H1 (cell line): ENCODE measurements around the gene HADHA. TPM values are rescaled to one million over a fixed set of nuclear protein-coding genes. Genes with fewer than 3 reads are reported as not detected.

ENCODE experiments used
- CTCF ChIA-PET: fragments of 300-600 bp; sonication (Branson Sonifier 250); formaldehyde crosslinking; loops from one replicate; lab custom pipeline; 2021; ENCODE audit not compliant: partially characterized antibody; lab: Charles Lee
- POLR2A ChIA-PET: fragments of 300-600 bp; sonication (Branson Sonifier 250); formaldehyde crosslinking; loops from one replicate; lab custom pipeline; 2021; ENCODE audit warnings: inconsistent platforms; ENCODE audit not compliant: partially characterized antibody; lab: Charles Lee
- DNase-seq, 2 experiments: peaks; one replicate each; pipeline versions ENCODE4 v3.0.0 to v3.0.0-alpha.2; 2010 to 2022; ENCODE audit warnings: low spot score in 2 of 2, low read depth in 1 of 2, mixed read lengths in 1 of 2
- FAIRE-seq: peaks from 2 replicates; lab custom pipeline; 2011; peaks lifted over from hg19 to GRCh38; lab: Jason Lieb, UNC
- H2AFZ ChIP-seq: 2 replicates; pipeline ENCODE4 v1.8.1; 2012; ENCODE audit warnings: low read length, inconsistent platforms
- H2AK5ac ChIP-seq: 2 replicates; pipeline ENCODE4 v1.6.1; 2013; ENCODE audit warnings: low read depth, low read length
- H2BK120ac ChIP-seq: replicated peaks from 2 replicates; pipeline ENCODE3; 2013; ENCODE audit warnings: low read depth, low read length, inconsistent platforms
- H2BK12ac ChIP-seq: 2 replicates; pipeline ENCODE4 v1.6.1; 2013; ENCODE audit warnings: low read depth, low read length
- H2BK15ac ChIP-seq: 2 replicates; pipeline ENCODE4 v1.6.1; 2013; ENCODE audit warnings: low read length
- H2BK20ac ChIP-seq: 2 replicates; pipeline ENCODE4 v1.6.1; 2013; ENCODE audit warnings: low read length
- H2BK5ac ChIP-seq: 2 replicates; pipeline ENCODE4 v1.6.1; 2013; ENCODE audit warnings: low read depth, low read length
- H3K14ac ChIP-seq: 2 replicates; pipeline ENCODE4 v1.6.1; 2013; ENCODE audit warnings: inconsistent platforms; ENCODE audit not compliant: insufficient read length
- H3K18ac ChIP-seq: 2 replicates; pipeline ENCODE4 v1.6.1; 2013; ENCODE audit warnings: low read length; ENCODE audit errors: extremely low read depth
- H3K23ac ChIP-seq: 2 replicates; pipeline ENCODE4 v1.6.1; 2013; ENCODE audit warnings: inconsistent platforms; ENCODE audit not compliant: insufficient read length
- H3K23me2 ChIP-seq: 2 replicates; pipeline ENCODE4 v1.6.1; 2013; ENCODE audit warnings: low read depth, low read length
- H3K27ac ChIP-seq: 2 replicates; pipeline ENCODE4 v1.6.1; 2011; ENCODE audit warnings: low read depth, low read length, inconsistent platforms
- H3K27me3 ChIP-seq, 4 experiments: replicated peaks in 1 of 4; 1 replicate in 1 of 4; 2 replicates in 3 of 4; pipeline versions ENCODE4 v1.6.1 to v1.8.1; 2011 to 2013; ENCODE audit warnings: low read length in 3 of 4, mild to moderate bottlenecking in 3 of 4, inconsistent platforms in 2 of 4, mixed read lengths in 2 of 4, moderate library complexity in 1 of 4; ENCODE audit not compliant: control insufficient read depth in 3 of 4, insufficient read depth in 3 of 4; ENCODE audit errors: extremely low read depth in 1 of 4
- H3K36me3 ChIP-seq, 4 experiments: 2 replicates each; pipeline versions ENCODE4 v1.6.1 to v1.8.1; 2011 to 2013; ENCODE audit warnings: mild to moderate bottlenecking in 4 of 4, low read length in 3 of 4, moderate library complexity in 2 of 4, control low read depth in 1 of 4, inconsistent platforms in 1 of 4; ENCODE audit not compliant: insufficient read depth in 4 of 4, control insufficient read depth in 2 of 4
- H3K4ac ChIP-seq: replicated peaks from 2 replicates; pipeline ENCODE3; 2013; ENCODE audit warnings: low read length, low read depth, mixed read lengths, inconsistent platforms; ENCODE audit not compliant: insufficient read length
- H3K4me1 ChIP-seq, 4 experiments: replicated peaks in 1 of 4; 1 replicate in 1 of 4; 2 replicates in 3 of 4; pipeline versions ENCODE4 v1.6.1 to v1.8.1; 2011 to 2013; ENCODE audit warnings: low read length in 3 of 4, inconsistent platforms in 2 of 4, mixed read lengths in 1 of 4; ENCODE audit not compliant: insufficient read depth in 4 of 4, control insufficient read depth in 3 of 4
- H3K4me2 ChIP-seq, 2 experiments: 2 replicates each; pipeline versions ENCODE4 v1.6.1 to v1.8.1; 2011 to 2013; ENCODE audit warnings: low read depth in 2 of 2, low read length in 2 of 2, control low read depth in 1 of 2, inconsistent platforms in 1 of 2, mild to moderate bottlenecking in 1 of 2; ENCODE audit not compliant: insufficient read depth in 1 of 2
- H3K4me3 ChIP-seq, 4 experiments: fragments of 200-600, 300-600 bp in 1 of 4; sonication (generic), shearing (Covaris generic), sonication (Bioruptor Twin) in 1 of 4; 2 replicates each; pipeline versions ENCODE4 v1.5.1 to v1.8.1; 2011 to 2016; ENCODE audit warnings: low read length in 4 of 4, low read depth in 3 of 4, control low read depth in 2 of 4, inconsistent platforms in 2 of 4, mild to moderate bottlenecking in 2 of 4, mixed read lengths in 1 of 4, moderate library complexity in 1 of 4; ENCODE audit not compliant: insufficient read depth in 2 of 4; ENCODE audit errors: extremely low read depth in 1 of 4
- H3K56ac ChIP-seq: replicated peaks from 2 replicates; pipeline ENCODE3; 2013; ENCODE audit warnings: low read depth, mild to moderate bottlenecking, mixed read lengths, low read length, inconsistent platforms; ENCODE audit not compliant: insufficient read length
- H3K79me1 ChIP-seq: 2 replicates; pipeline ENCODE4 v1.6.1; 2013; ENCODE audit warnings: low read depth, low read length, control low read depth
- H3K79me2 ChIP-seq, 2 experiments: 2 replicates each; pipeline versions ENCODE4 v1.6.1 to v1.8.1; 2012 to 2013; ENCODE audit warnings: low read length in 2 of 2, mild to moderate bottlenecking in 2 of 2, inconsistent platforms in 1 of 2; ENCODE audit not compliant: insufficient read depth in 2 of 2, control insufficient read depth in 1 of 2
- H3K9ac ChIP-seq, 4 experiments: replicated peaks in 1 of 4; 1 replicate in 1 of 4; 2 replicates in 3 of 4; pipeline versions ENCODE4 v1.6.1 to v1.8.1; 2011 to 2013; ENCODE audit warnings: low read depth in 3 of 4, low read length in 3 of 4, control low read depth in 2 of 4, mild to moderate bottlenecking in 2 of 4, moderate library complexity in 2 of 4, inconsistent platforms in 1 of 4; ENCODE audit errors: extremely low read depth in 1 of 4
- H3K9me3 ChIP-seq, 2 experiments: 2 replicates each; pipeline versions ENCODE4 v1.6.1 to v1.8.1; 2012 to 2013; ENCODE audit warnings: mild to moderate bottlenecking in 2 of 2, moderate library complexity in 2 of 2, control low read depth in 1 of 2, inconsistent platforms in 1 of 2, low read depth in 1 of 2, low read length in 1 of 2, mixed read lengths in 1 of 2; ENCODE audit not compliant: insufficient read depth in 2 of 2
- H4K20me1 ChIP-seq, 2 experiments: replicated peaks in 1 of 2; 2 replicates each; pipeline versions ENCODE3 to v1.8.1; 2011 to 2013; ENCODE audit warnings: inconsistent platforms in 2 of 2, low read length in 2 of 2, mild to moderate bottlenecking in 1 of 2; ENCODE audit not compliant: insufficient read depth in 2 of 2, control insufficient read depth in 1 of 2
- H4K5ac ChIP-seq: 2 replicates; pipeline ENCODE4 v1.6.1; 2013; ENCODE audit warnings: low read length, low read depth, mixed read lengths, inconsistent platforms; ENCODE audit not compliant: insufficient read length
- H4K8ac ChIP-seq: 2 replicates; pipeline ENCODE4 v1.8.0; 2013; ENCODE audit warnings: mild to moderate bottlenecking, moderate library complexity, low read length, inconsistent platforms; ENCODE audit not compliant: insufficient read depth; ENCODE audit errors: extremely low read depth
- H4K91ac ChIP-seq: replicated peaks from 2 replicates; pipeline ENCODE3; 2013; ENCODE audit warnings: low read length, mixed read lengths, inconsistent platforms; ENCODE audit not compliant: insufficient read length
- ASH2L ChIP-seq: fragments of 200-600, 300-600 bp; sonication (generic); IDR thresholded peaks from one replicate; pipeline ENCODE4 v1.7.1; 2017; ENCODE audit warnings: low read length
- BRCA1 ChIP-seq: IDR thresholded peaks from 2 replicates; pipeline ENCODE4 v1.6.1; 2012; ENCODE audit warnings: low read depth, low read length, improper control_type of control experiment
- CBX5 ChIP-seq: fragments of 300-800, 300-1000 bp; sonication (generic); IDR thresholded peaks from 2 replicates; pipeline ENCODE4 v1.7.1; 2016; ENCODE audit warnings: antibody characterized with exemption, low read length, low read depth
- CHD2 ChIP-seq: IDR thresholded peaks from 2 replicates; pipeline ENCODE4 v1.6.1; 2012; ENCODE audit warnings: low read length, improper control_type of control experiment
- CREB1 ChIP-seq: IDR thresholded peaks from 2 replicates; pipeline ENCODE4 v1.6.1; 2012; ENCODE audit warnings: inconsistent platforms
- HDAC2 ChIP-seq, 2 experiments: fragments of 300-600 bp in 1 of 2; sonication (generic) in 1 of 2; IDR thresholded peaks; 2 replicates each; pipeline ENCODE4 v1.6.1; 2011 to 2012; ENCODE audit warnings: low read depth in 2 of 2, low read length in 2 of 2, mild to moderate bottlenecking in 2 of 2, moderate library complexity in 2 of 2, borderline replicate concordance in 1 of 2, inconsistent platforms in 1 of 2
- KDM4A ChIP-seq: IDR thresholded peaks from one replicate; pipeline ENCODE4 v1.7.1; 2012; ENCODE audit warnings: low read depth, mild to moderate bottlenecking, moderate library complexity, low read length, inconsistent platforms; ENCODE audit not compliant: severe bottlenecking
- KDM5A ChIP-seq: fragments of 200-600 bp; IDR thresholded peaks from 2 replicates; pipeline ENCODE4 v1.7.1; 2012; ENCODE audit warnings: mild to moderate bottlenecking, low read length, inconsistent platforms, mixed read lengths
- MAFK ChIP-seq: IDR thresholded peaks from 2 replicates; pipeline ENCODE4 v1.6.1; 2012; ENCODE audit warnings: low read depth, mild to moderate bottlenecking, improper control_type of control experiment, low read length
- POLR2AphosphoS5 ChIP-seq: IDR thresholded peaks from 2 replicates; pipeline ENCODE4 v1.6.1; 2011; ENCODE audit warnings: low read depth, low read length
- RFX5 ChIP-seq: IDR thresholded peaks from 2 replicates; pipeline ENCODE4 v1.6.1; 2011; ENCODE audit warnings: low read depth, low read length, improper control_type of control experiment, borderline replicate concordance
- SP2 ChIP-seq: IDR thresholded peaks from 2 replicates; pipeline ENCODE4 v1.6.1; 2012; ENCODE audit warnings: mild to moderate bottlenecking, low read length, inconsistent platforms
- WGBS, 2 experiments: shearing (Covaris generic) in 1 of 2; methylation state at CpG; one replicate each; pipeline versions ENCODE4 v1.1.6 to v1.1.7; 2013 to 2015; ENCODE audit warnings: low lambda C conversion rate in 2 of 2, mixed read lengths in 2 of 2, inconsistent platforms in 1 of 2, low coverage in 1 of 2, missing lambda C conversion rate in 1 of 2; ENCODE audit not compliant: insufficient replicate concordance in 2 of 2, insufficient coverage in 1 of 2, insufficient read length in 1 of 2; ENCODE audit errors: extremely low coverage in 1 of 2, missing lambda C conversion rate in 1 of 2; 5-methylcytosine and 5-hydroxymethylcytosine counted together
- polyA plus RNA-seq, 7 experiments: library from polyadenylated mRNA; depleted of rRNA in 3 of 7; stranded (reverse) in 5 of 7; unstranded in 2 of 7; fragments of >200 nt in 5 of 7; fragments of 200-250 nt in 2 of 7; gene quantifications; 1 replicate in 5 of 7; 2 replicates in 1 of 7; 4 replicates in 1 of 7; pipeline versions ENCODE4 v1.2.1 to v1.2.3, GENCODE V29; 2011 to 2013; ENCODE audit warnings: missing spikeins in 2 of 7, mixed read lengths in 2 of 7
- total RNA-seq: library from RNA; stranded (reverse); fragmentation: NEBNext Ultra II Directional; extraction: Animal tissue kit (Norgen Biotek cat#: 25700); gene quantifications from 2 replicates; pipeline ENCODE4 v1.2.1, GENCODE V29; 2021

The HADHA gene
- total and polyA plus RNA-seq, 2 of the 8 experiments (the other 6 are each of a cell fraction or from before 2014, with no cell fraction given) = 64.6 to 131 TPM

DNA sequence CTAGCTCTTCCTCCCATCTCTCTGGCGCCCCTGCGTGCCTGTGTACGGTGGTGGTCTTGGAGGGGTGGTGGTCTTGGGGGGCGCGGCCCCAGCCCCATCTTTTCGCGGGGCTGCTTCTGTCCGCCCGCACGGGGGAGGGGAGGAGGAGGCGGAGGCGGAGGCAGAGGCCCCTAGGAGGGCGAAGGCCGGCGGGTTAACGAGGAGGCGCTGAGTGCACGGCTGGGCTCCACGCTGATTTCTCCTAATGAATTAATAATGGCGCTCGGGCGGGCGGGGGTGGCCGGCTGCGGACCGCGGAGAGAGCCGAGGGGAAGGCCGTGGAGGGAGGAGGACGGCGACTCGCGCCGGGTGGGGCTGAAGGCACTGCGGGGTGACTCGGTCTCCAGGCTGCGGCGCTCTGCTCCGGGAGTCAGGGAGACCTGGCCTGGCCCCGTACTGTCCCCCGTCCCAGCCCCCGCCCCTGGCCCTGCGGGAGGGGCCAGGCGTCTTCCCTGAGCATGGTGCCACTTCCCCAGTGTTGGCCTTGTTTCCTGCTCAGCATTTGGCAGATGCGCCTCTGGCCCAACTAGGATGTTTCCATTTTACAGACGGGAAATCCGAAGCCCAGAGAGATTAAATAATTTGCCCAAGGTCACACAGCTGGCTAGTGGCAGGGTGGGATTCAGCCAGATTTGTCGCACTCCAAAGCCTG, 65.5 kb downstream of the HADHA start:
- Histone ChIP-seq H2BK5ac (peak overlapping the region; percentile 86; the same call in 1 of the 2 replicates), H3K27ac (peak overlapping the region; percentile 21; the same call in 1 of the 2 replicates), H2BK20ac (0 out of 2 replicates have a peak overlapping the region, but pooled peaks have one; percentile 17), H3K4me1 (peaks cover 4 to 29% (median 18%) of the 10 kb centered on the region in 4 experiments), H3K18ac (peak overlapping the region; percentile 26), H3K9ac (peak overlapping the region in 3 of 4 experiments; percentile 20 to 61 (median 59); a peak in 6 of 7 replicates), H2AK5ac (peak overlapping the region; percentile 26; the same call in 1 of the 2 replicates), H4K91ac (peak overlapping the region; percentile 98), H3K27me3 (no peaks in the 10 kb centered on the region; a peak in 2 of 7 replicates), H3K56ac (peak overlapping the region; percentile 87), H2BK12ac (peak overlapping the region; percentile 52; the same call in 1 of the 2 replicates), H4K5ac (peak overlapping the region; percentile 68), H2BK15ac (peak overlapping the region; percentile 67), H3K4me2 (peak overlapping the region; percentile 76 to 95), H3K23ac (no peak overlapping the region), H3K4ac (peak overlapping the region; percentile 55), H3K9me3 (no peaks in the 10 kb centered on the region), H3K79me1 (peaks cover 9% of the 10 kb centered on the region), H3K4me3 (peak overlapping the region; percentile 32 to 65 (median 45)), H3K79me2 (peaks cover 0 to 11% of the 10 kb centered on the region in 2 experiments; a peak in 1 of 4 replicates), H2BK120ac (peak overlapping the region; percentile 47), H3K36me3 (peaks cover 0 to 13% (median 2%) of the 10 kb centered on the region in 4 experiments; a peak in 4 of 8 replicates), H4K8ac (peak overlapping the region; percentile 80; the same call in 1 of the 2 replicates), H2AFZ (0 out of 2 replicates have a peak overlapping the region, but pooled peaks have one; percentile 67), H3K14ac (no peak overlapping the region), H3K23me2 (peaks cover 16% of the 10 kb centered on the region), H4K20me1 (peaks cover 2 to 19% of the 10 kb centered on the region in 2 experiments)
- ChIA-PET CTCF (interaction anchor here (0.7 kb wide), 3 partner anchors 93 to 332 kb away, joined by 3 to 4 read pairs (median 3); no protein-coding TSS in a partner anchor), POLR2A (interaction anchor here (0.7 to 1.3 kb wide), 2 partner anchors 10 to 140 kb away, joined by 5 to 6 read pairs; no protein-coding TSS in a partner anchor)
- FAIRE-seq = no peak
- WGBS, 2 experiments = 12% methylated on average over 9 of the region's 48 CpGs; no CpG with 5 or more reads in 1 of the 2 experiments
- peak in 1 of 2 experiments; percentile 77 for DNase-seq
- TF ChIP-seq KDM4A (peak; percentile 15), SP2 (no peak), KDM5A (no peak), BRCA1 (no peak), CBX5 (no peak), POLR2AphosphoS5 (no peak; the same call in 1 of the 2 replicates), CREB1 (no peak), CHD2 (no peak), MAFK (no peak), ASH2L (no peak), HDAC2 (IDR thresholded peaks at IDR 0.05; ENCODE audit: borderline replicate concordance in 1 of 2, low read depth in 2 of 2, low read length in 2 of 2) (no peak), RFX5 (no peak)
